Effector CD8-positive, alpha-beta T cell (primary cell): ENCODE data around the gene CD247.

Experiments
- DNase-seq: peaks from one replicate; lab custom pipeline; 2025; lab: John Stamatoyannopoulos, UW

CD247 gene

GRCh38 chr1:167489571-167490340 is 28.6 kb downstream of the CD247 start:
- DNase-seq, result peak; percentile 19

DNA sequence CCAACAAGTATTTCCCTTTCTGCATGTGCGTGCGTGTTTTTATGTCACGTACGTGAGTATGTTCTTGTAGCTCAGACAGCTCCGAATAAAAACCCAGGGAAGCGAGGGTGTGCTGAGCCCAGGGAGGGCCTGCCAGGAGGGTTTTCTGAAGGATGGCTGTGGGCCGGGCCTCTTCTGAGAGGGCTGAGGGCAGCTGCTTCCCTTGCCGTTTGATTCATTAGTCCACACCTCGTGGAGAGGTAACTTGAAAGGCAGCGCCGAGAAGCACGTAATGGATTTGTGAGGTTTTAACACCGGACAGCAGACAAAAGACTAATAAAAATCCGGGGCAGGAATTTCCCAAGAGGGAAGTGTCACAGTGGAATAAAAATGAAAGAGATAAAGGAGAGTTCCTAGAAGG is 29.5 kb downstream of the CD247 start:
- DNase-seq, result no peak

DNA sequence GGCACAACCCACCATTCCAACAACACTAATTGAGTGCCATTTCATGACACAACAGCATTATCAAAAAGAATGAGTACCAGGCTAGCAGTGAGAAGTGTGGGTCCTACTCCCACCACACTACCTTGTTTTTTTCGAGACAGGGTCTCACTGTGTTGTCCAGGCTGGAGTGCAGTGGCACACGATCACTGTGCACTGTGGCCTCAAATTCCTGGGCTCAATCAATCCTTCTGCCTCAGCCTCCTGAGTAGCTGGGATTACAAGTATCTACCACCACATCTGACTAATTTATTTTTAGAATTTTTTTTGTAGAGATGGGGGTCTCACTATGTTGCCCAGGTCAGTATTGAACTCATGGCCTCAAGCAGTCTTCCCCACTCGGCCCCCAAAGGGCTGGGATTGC is 30.7 kb downstream of the CD247 start:
- DNase-seq, result no peak

DNA sequence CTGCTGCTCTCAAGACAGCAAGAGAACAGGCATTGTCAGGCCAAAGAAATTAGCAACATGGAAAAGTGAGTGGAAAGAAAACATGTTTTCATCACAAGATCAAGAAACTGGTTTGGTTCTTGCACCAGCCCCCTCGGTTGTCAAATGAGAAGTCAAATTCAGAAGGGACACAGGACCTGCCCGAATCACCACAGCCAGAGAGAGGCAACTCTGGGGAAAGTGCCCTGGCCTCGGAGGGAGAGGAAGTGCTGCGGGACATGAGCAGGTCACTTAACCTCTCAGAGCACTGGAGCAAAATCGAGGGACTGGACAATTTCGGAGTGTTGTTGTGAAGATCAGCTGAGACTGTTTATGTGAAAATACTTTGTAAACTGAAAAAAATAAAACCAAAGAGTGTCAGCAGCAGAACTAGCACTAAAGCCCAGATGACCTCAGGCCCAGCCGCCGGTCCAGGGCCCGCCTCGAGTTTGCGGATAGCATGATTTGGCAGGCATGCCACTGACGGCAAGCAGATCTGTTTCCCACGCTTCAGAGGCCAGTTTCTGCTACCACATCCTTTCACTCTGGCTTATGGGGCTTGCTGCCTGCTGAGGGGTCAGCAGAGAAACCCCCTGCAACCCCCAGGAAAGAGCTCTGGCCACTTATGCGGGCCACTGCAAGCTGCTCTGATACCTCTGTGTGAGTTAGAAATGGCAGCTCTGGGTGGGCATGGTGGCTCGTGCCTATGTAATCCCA is 32.1 kb downstream of the CD247 start:
- no peak for DNase-seq

DNA sequence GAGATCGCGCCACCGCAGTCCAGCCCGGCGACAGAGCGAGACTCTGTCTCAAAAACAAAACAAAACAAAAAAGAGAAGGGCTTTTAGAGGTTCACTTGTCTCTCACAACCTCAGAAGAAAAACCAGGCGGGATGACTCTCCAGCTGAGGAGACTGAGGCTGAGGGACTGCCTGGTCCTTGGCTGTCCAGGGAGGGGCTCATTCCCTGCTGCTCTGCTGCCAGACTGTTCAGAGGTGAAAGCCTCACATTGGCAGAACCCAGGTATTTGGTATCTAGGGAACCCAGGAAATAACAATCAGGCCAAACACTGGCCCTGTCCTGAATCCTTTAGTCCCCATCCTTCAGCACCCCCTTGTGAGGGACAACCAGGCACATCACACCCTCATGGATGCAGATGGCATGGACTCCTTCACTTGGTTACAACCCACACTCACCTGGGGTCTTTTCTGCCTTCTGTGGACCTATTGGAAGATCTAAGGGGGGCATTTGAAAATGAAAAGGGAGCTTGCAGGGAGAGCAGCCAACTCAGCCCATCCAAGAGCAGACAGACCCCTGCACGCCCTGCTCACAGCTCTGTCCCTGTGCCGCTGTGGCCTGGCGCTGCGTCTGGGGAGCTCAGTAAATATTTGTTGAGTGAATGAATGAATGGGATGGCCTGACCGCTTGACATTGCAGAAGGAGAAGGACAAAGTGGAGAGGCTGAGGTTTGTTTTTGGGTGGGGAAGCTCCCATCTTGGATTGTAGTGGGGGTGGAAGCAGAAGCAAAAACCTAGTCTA is 33.4 kb downstream of the CD247 start:
- no peak for DNase-seq

DNA sequence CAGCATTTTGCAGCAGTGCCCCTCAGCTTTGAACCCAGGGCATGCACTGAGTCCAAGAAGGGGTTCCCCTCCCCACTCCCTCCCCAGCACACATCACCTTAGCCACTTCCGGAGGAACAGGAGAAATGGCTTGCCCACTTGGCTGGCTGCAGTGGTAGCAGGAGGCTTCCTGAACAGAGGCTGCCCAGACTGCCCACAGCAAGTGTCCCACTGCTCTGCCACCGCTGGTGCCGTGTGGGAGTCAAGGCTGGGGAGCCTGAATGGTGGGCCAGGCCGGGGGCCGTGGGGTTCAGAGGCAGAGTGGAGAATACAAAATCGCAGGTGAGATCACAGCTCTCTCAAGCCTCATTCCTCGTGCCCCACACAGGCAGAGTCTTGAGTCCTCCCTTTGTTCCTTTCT is 34.5 kb downstream of the CD247 start:
- no peak for DNase-seq

DNA sequence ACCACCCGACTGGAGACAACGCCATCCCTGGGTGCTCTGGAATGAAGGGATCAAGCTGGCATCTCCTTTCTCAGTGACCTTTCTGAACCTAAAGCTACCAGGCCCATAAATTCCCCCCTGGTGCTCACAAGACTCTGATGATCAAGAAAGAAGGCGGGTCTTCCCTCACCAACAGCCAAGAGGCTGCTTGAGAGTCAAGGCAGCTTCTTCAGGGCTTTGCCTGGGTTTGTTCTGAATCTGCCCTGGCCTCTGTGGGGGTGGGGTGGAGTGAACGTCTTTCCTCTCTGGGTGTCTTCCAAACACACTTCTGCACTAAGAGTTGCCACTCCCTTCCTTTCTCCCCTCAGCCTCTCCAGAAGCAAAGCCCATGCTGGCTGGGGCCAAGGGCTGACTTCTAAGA is 36.1 kb downstream of the CD247 start:
- DNase-seq, result no peak

- DNase-seq, result no peak
Observed at GRCh38 chr1:167479331-167479979, 38.9 kb downstream of the CD247 start.

DNA sequence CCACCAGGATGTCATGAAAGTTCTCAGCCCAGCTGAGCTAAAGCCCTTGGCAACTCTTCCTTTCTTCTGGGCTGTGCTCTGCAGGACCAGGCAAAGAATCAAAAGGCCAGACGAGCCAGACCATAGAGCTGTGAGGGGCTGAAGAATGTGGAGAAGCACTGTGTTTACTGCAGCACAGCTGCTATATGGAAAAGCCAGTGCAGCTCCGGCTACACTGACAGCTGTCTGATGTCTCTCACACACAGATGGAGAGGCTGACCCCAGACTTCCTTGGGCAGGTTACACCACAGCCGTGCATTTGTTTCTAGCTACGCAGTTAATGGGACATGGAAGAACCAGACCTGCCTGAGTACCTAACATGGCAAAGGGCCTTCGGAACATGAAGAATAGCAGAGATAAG is 40.3 kb downstream of the CD247 start:
- DNase-seq, result no peak

DNA sequence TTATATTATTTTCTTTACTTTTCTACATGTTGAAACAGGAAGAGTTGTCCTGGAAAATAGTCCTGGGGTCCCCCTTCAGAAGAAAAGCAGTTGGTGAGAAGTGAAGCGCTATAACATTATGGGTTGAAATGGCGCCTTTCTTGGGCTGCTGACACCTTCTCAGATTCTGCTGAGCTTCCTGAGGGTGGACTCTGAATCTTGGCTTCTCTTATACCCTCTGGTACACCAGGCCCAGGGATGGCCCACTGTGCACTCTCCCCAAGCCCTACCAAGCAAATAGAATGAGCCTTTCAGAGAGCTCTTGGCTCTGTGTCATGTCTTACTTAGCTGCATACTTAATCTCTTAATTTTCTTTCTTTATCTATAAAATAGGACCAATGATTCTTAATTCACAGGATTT is 42.3 kb downstream of the CD247 start:
- DNase-seq, result no peak

- peak; percentile 48 for DNase-seq
Observed at GRCh38 chr1:167474191-167474641, 44.1 kb downstream of the CD247 start.

GRCh38 chr1:167473761-167474160 is 44.6 kb downstream of the CD247 start:
- no peak for DNase-seq

GRCh38 chr1:167472752-167473521 is 45.4 kb downstream of the CD247 start:
- DNase-seq, result no peak

- DNase-seq, result no peak
Observed at GRCh38 chr1:167471568-167471967, 46.8 kb downstream of the CD247 start.

DNA sequence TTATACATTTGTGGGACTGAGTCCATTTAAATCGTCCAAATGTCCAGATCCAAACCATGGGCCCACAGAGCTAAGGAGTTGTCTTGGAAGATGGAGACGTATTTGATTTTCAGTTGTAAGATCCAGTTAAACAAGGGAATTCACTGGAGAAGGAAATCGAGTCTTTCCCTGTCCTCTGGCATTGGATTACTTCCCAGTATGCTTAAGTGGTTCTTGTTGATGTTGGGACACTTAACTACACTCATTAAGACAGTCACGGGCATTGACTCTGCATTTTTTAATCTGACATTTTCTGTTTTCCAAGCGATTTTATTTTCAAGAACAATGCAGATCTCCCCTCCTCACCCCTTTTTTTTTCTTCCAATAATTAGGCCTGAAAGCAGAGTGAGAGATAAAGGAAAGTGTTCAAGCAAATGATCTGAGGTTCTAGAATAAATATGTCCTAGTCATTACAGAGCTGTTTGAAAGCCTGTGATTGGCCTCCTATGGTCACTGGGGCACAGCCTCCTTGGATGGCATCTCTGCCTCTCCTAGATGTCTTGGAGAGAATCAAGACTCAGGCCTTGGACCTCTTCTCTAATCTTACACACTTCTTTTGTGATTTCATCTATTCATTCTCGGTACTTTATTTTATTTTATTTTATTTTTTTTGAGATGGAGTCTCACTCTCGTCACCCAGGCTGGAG is 48.9 kb downstream of the CD247 start:
- DNase-seq, result no peak

DNA sequence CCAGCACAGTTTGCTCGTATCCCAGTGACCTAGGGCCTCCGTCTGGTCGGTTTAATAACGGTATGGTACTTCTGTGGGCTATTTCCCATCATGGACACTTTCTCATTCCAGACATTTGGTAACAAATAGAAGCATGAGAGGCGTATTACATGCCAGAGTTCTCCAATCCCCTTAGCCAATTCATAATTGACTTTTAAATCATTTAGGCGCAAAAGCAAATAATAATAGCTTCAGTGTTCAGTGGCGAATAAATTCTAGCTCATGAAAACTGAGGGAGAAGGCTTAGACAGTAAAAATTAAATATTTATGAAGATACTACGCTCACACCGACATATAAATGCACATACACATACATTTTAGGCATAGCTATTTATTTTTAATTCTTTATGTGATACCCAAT is 50.6 kb downstream of the CD247 start:
- DNase-seq, result no peak

DNA sequence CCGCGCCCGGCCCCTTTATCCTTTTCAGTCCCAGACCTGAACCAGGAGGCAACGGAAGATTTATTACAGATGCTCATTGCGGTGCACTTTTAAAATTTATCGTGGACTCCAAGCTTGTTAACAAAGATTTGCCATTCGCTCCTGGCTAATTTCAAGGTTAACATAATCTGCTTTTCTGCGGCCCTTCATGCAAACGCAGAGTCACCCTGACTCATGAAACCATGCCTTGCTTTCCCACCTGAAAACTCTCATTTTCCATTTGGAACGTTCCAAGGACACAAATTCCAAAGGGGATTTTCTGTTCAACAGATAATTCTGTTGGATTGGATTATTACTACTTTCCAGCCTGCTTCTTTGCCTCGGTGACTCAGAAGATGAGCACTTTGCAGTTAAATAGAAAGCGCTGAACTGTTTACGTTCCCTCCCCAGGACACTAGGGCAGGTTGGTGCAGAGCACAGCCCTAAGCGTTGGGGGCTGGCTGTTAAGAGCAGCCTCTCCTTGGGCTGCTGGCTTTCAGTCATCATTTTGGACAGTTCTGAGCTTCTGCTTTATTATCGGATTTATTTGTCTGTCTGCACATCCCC is 51.1 kb downstream of the CD247 start:
- no peak for DNase-seq

DNA sequence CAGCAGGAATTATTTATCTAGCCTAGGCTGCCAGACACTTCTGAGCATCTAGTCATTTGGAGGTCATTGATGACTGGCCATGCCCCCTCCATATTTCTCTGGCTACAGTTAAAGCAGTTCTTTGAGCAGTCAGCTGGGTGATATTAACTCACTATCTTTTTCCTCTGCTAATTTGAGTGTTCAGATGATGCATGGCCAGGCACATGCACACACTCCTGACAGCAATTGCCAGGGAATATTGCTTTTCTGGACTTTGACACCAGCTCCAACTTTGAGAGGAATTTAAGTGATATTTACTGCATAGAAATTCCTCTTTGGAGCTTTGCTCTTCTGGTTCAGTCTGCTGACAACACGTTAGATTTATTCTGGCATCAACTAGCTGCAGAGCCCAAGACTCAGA is 52.6 kb downstream of the CD247 start:
- DNase-seq, result no peak

DNA sequence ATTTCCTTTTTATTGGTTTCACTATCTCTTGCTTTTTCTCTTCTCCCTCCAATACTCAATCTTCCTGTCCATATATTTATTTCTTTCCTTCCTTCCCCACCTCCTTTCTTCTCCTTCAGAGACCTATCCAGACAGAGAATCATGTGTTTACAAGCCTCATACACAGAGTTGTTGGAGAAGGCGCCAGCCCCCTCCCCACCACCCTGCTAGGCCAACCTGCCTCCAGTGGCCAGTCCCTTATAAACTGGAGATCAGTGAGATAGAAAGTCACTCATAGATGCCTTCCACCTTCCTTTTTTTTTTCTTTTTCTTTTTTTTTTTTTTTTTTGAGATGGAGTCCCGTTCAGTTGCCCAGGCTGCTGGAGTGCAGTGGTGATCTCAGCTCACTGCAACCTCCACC is 53.3 kb downstream of the CD247 start:
- DNase-seq, result no peak

DNA sequence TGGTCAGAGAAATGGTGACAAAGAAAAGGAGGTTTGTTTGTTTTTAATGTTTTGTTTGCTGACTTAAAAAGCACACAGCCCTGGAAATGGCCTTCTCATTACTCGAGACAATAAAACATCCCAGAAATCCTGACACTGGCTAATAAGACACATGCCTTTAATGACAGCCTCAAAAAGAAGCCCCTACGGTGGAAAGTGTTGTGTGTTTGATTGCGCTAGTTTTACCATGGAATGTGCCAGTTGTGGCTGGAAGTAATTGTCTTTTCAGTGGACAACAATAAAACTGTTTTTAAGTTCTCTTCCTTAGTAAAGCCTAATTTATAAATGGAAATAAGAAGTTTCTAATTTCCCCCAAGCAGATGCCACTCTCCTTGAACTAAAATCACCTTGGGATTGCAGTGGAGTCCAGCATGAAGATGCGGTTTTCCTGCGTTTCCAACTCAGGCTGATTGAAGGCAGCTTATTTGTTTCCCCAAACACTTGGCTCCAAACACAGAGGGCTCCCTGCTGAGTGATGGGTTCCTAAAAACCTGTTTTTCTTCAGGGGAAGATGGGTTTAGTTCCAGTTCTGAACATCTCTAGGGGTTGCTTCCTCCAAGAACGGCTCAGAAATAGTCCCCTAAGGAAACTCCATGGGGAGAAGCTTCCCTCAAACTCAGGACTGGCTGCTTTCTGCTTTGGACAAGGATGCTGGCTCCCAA is 54.3 kb downstream of the CD247 start:
- DNase-seq, result no peak
